HFFc6 (cell line): ENCODE data around the gene DCLK1. TPM values are rescaled to one million over a fixed set of nuclear protein-coding genes. Genes with fewer than 3 reads are reported as not detected.

Experiments
- DNase-seq: peaks from one replicate; pipeline ENCODE4 v3.0.0-alpha.2; 2018
- H3K27ac Mint-ChIP-seq: 2 replicates; pipeline ENCODE4 v1.8.0; 2020; ENCODE audit warnings: mild to moderate bottlenecking, mixed read lengths
- H3K27me3 Mint-ChIP-seq: 2 replicates; pipeline ENCODE4 v1.8.0; 2021; ENCODE audit warnings: mild to moderate bottlenecking, moderate library complexity, mixed read lengths; ENCODE audit not compliant: insufficient read depth
- H3K36me3 Mint-ChIP-seq: 2 replicates; pipeline ENCODE4 v1.8.0; 2021; ENCODE audit warnings: low read depth, mixed read lengths
- H3K4me1 Mint-ChIP-seq: 2 replicates; pipeline ENCODE4 v1.8.0; 2020; ENCODE audit warnings: low read depth, mixed read lengths
- H3K4me3 Mint-ChIP-seq: 2 replicates; pipeline ENCODE4 v1.8.0; 2020; ENCODE audit warnings: mild to moderate bottlenecking, moderate library complexity, mixed read lengths
- H3K9me3 Mint-ChIP-seq: 2 replicates; pipeline ENCODE4 v1.8.0; 2020; ENCODE audit warnings: mild to moderate bottlenecking, mixed read lengths
- CTCF ChIP-seq: fragments of 200-600 bp; sonication (generic); IDR thresholded peaks from 2 replicates; pipeline ENCODE4 v1.5.0; 2021; ENCODE audit warnings: antibody characterized with exemption, mild to moderate bottlenecking
- total RNA-seq, 6 experiments: library from RNA; stranded (reverse); fragmentation: NEBNext Ultra II Directional; extraction: Animal tissue kit (Norgen Biotek cat#: 25700); gene quantifications; 2 replicates in 1 of 6; 3 replicates in 5 of 6; pipeline ENCODE4 v1.2.3, GENCODE V29; 2021

The DCLK1 gene
- total RNA-seq, 6 experiments from 2014 or later = not detected

- no peaks in the 10 kb centered on the region; the same call in 1 of the 2 replicates for H3K27me3 Mint-ChIP-seq
- TF ChIP-seq CTCF = no peak
- DNase-seq = no peak
- no peaks in the 10 kb centered on the region for H3K9me3 Mint-ChIP-seq
- H3K4me3 Mint-ChIP-seq = no peak overlapping the region
- peaks cover 20% of the 10 kb centered on the region; the same call in 1 of the 2 replicates for H3K4me1 Mint-ChIP-seq
- H3K27ac Mint-ChIP-seq = no peak overlapping the region
- H3K36me3 Mint-ChIP-seq = no peaks in the 10 kb centered on the region
These were observed 333.2 kb downstream of the DCLK1 start for GRCh38 chr13:35797991-35798390.

GRCh38 chr13:35797244-35797643 lies 333.9 kb downstream of the DCLK1 start:
- Mint-ChIP-seq H3K27ac (no peak overlapping the region), H3K36me3 (no peaks in the 10 kb centered on the region), H3K4me3 (no peak overlapping the region), H3K27me3 (no peaks in the 10 kb centered on the region; the same call in 1 of the 2 replicates), H3K4me1 (peaks cover 27% of the 10 kb centered on the region), H3K9me3 (no peaks in the 10 kb centered on the region)
- no peak for DNase-seq
- no peak for TF ChIP-seq CTCF

GRCh38 chr13:35796623-35797022 lies 334.6 kb downstream of the DCLK1 start:
- H3K4me3 Mint-ChIP-seq = no peak overlapping the region
- no peak overlapping the region for H3K27ac Mint-ChIP-seq
- TF ChIP-seq CTCF = no peak
- no peaks in the 10 kb centered on the region for H3K36me3 Mint-ChIP-seq
- H3K27me3 Mint-ChIP-seq = no peaks in the 10 kb centered on the region; the same call in 1 of the 2 replicates
- H3K9me3 Mint-ChIP-seq = no peaks in the 10 kb centered on the region
- peaks cover 33% of the 10 kb centered on the region for H3K4me1 Mint-ChIP-seq
- DNase-seq = no peak

- H3K4me1 Mint-ChIP-seq = peaks cover 45% of the 10 kb centered on the region
- H3K27ac Mint-ChIP-seq = no peak overlapping the region
- H3K9me3 Mint-ChIP-seq = no peaks in the 10 kb centered on the region
- no peak for TF ChIP-seq CTCF
- no peaks in the 10 kb centered on the region for H3K36me3 Mint-ChIP-seq
- no peak overlapping the region for H3K4me3 Mint-ChIP-seq
- no peaks in the 10 kb centered on the region; the same call in 1 of the 2 replicates for H3K27me3 Mint-ChIP-seq
- DNase-seq = no peak
These were observed 336.3 kb downstream of the DCLK1 start for GRCh38 chr13:35794734-35795389.

- no peaks in the 10 kb centered on the region for H3K36me3 Mint-ChIP-seq
- H3K27ac Mint-ChIP-seq = no peak overlapping the region
- no peak for DNase-seq
These were observed 337.4 kb downstream of the DCLK1 start for GRCh38 chr13:35793823-35794222.

More at GRCh38 chr13:35793823-35794222, 337.4 kb downstream of the DCLK1 start:
- TF ChIP-seq CTCF = no peak
- Mint-ChIP-seq H3K27me3 (no peaks in the 10 kb centered on the region; the same call in 1 of the 2 replicates), H3K4me3 (no peak overlapping the region), H3K9me3 (no peaks in the 10 kb centered on the region), H3K4me1 (peaks cover 53% of the 10 kb centered on the region)
